ENCODE data around the gene ATP2B1.

Gene ATP2B1

DNA sequence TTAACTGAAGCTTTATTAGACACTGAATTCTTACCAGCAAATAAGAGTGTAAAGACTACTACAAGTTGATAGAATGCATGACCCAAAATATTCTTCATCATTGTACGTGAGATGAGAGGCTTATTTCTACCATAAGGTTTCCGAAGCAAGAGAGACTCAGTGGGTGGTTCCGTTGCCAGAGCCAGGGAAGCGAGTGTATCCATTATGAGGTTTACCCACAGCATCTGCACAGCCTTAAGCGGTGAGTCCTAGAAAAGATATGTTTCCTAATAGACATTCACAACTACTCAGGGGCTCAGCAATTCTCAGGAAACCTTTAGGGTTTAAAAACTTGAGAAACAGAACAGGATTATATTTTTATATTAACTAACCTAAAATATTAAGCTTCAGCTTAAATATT, 105.0 kb downstream of the ATP2B1 start:
- Histone ChIP-seq H2BK5ac (ENCODE audit: low read depth, low read length, poor library complexity) (no peak overlapping the region), H3K9me3 (ENCODE audit: insufficient read depth, low read depth, low read length) (no peaks in the 10 kb centered on the region), H3K18ac (ENCODE audit: low read length) (no peak overlapping the region), H4K8ac (ENCODE audit: low read depth, low read length) (no peak overlapping the region), H3K14ac (ENCODE audit: low read length) (no peak overlapping the region), H4K12ac (ENCODE audit: low read depth, low read length) (no peak overlapping the region), H3K4me3 (ENCODE audit: low read depth, low read length) (no peak overlapping the region), H3K9ac (ENCODE audit: low read length) (no peak overlapping the region), H2AK5ac (ENCODE audit: low read length) (no peak overlapping the region), H3K4ac (ENCODE audit: low read depth, low read length) (no peak overlapping the region), H3K4me2 (ENCODE audit: low read length) (no peak overlapping the region), H3K23ac (ENCODE audit: low read length) (no peak overlapping the region), H2AFZ (ENCODE audit: insufficient read depth, low read length, poor library complexity) (no peak overlapping the region), H3K79me1 (ENCODE audit: low read length) (no peaks in the 10 kb centered on the region), H3K27ac (ENCODE audit: low read depth, low read length) (no peak overlapping the region), H3K36me3 (ENCODE audit: control insufficient read depth in 1 of 2, insufficient read depth in 2 of 2, low read length in 2 of 2) (peaks cover 8 to 13% of the 10 kb centered on the region in 2 experiments), H4K91ac (ENCODE audit: low read depth, low read length) (no peak overlapping the region), H2BK120ac (ENCODE audit: insufficient read depth, low read length, poor library complexity) (no peak overlapping the region), H3K27me3 (ENCODE audit: insufficient read depth, low read length) (no peaks in the 10 kb centered on the region), H2BK12ac (ENCODE audit: low read length) (no peak overlapping the region), H3K4me1 (ENCODE audit: control insufficient read depth in 1 of 2, insufficient read depth in 2 of 2, low read length in 2 of 2) (no peaks in the 10 kb centered on the region), H3K79me2 (ENCODE audit: control insufficient read depth, insufficient read depth, low read length, poor library complexity) (no peaks in the 10 kb centered on the region)
- DNase-seq = no peak
- WGBS (ENCODE audit: extremely low coverage, insufficient coverage, insufficient read length) = no CpG with 5 or more reads among the region's 5 CpGs

DNA sequence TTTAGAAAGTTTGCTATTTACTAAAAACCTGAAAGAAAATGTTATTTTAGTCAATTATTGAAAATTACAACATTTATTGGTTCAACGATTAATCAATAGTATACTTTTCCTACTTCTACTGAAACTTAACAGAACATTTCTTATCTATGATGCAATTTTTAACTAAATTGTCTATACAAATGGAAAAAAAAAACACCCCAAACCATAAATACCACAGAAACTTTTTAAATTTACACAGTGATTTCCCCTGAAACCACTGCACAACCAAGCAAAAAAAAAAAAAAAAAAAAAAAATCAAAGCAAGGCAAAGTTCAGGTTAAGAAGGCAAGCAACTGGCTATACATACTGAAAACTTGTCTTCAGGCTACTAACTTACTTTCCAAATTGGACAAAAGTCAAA, 110.9 kb downstream of the ATP2B1 start:
- H4K91ac ChIP-seq (ENCODE audit: low read depth, low read length) = no peak overlapping the region
- no peak overlapping the region for H3K9ac ChIP-seq (ENCODE audit: low read length)
- H3K4me3 ChIP-seq (ENCODE audit: low read depth, low read length) = no peak overlapping the region
- H3K27me3 ChIP-seq (ENCODE audit: insufficient read depth, low read length) = no peaks in the 10 kb centered on the region
- no peaks in the 10 kb centered on the region for H3K9me3 ChIP-seq (ENCODE audit: insufficient read depth, low read depth, low read length)
- H3K36me3 ChIP-seq (ENCODE audit: control insufficient read depth in 1 of 2, insufficient read depth in 2 of 2, low read length in 2 of 2) = peaks cover 0 to 6% of the 10 kb centered on the region in 2 experiments
- no peak overlapping the region for H2BK5ac ChIP-seq (ENCODE audit: low read depth, low read length, poor library complexity)
- no peaks in the 10 kb centered on the region for H3K4me1 ChIP-seq (ENCODE audit: control insufficient read depth in 1 of 2, insufficient read depth in 2 of 2, low read length in 2 of 2)
- H3K4me2 ChIP-seq (ENCODE audit: low read length) = no peak overlapping the region
- no peak for DNase-seq
- H3K4ac ChIP-seq (ENCODE audit: low read depth, low read length) = no peak overlapping the region
- H4K12ac ChIP-seq (ENCODE audit: low read depth, low read length) = no peak overlapping the region
- no peak overlapping the region for H2AK5ac ChIP-seq (ENCODE audit: low read length)
- H3K79me1 ChIP-seq (ENCODE audit: low read length) = no peaks in the 10 kb centered on the region
- no peaks in the 10 kb centered on the region for H3K79me2 ChIP-seq (ENCODE audit: control insufficient read depth, insufficient read depth, low read length, poor library complexity)
- no peak overlapping the region for H3K14ac ChIP-seq (ENCODE audit: low read length)
- H4K8ac ChIP-seq (ENCODE audit: low read depth, low read length) = no peak overlapping the region
- no peak overlapping the region for H2BK12ac ChIP-seq (ENCODE audit: low read length)
- no CpG with 5 or more reads among the region's 1 CpG for WGBS (ENCODE audit: extremely low coverage, insufficient coverage, insufficient read length)
- no peak overlapping the region for H2BK120ac ChIP-seq (ENCODE audit: insufficient read depth, low read length, poor library complexity)
- H3K27ac ChIP-seq (ENCODE audit: low read depth, low read length) = no peak overlapping the region
- H2AFZ ChIP-seq (ENCODE audit: insufficient read depth, low read length, poor library complexity) = no peak overlapping the region
- no peak overlapping the region for H3K23ac ChIP-seq (ENCODE audit: low read length)
- no peak overlapping the region for H3K18ac ChIP-seq (ENCODE audit: low read length)

DNA sequence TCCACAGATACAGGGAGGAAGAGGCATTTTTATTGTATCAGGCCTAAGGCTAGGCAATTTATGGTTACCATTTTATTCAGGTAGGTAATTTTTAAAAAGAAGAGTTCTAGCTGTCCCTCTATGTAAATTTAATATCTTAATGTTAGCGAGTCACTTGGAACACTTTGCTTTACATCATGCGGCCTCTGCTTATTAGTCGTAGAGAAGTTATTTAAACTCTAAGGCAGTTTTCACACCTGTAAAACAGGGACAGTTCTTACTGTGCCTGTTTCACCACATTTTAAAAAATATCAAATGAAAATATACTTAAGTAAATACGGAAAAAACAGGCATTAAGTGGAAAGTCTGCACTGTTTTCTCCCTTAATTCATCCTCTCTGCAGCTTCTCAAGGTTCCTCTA, 111.4 kb downstream of the ATP2B1 start:
- Histone ChIP-seq H2BK120ac (ENCODE audit: insufficient read depth, low read length, poor library complexity) (no peak overlapping the region), H3K79me2 (ENCODE audit: control insufficient read depth, insufficient read depth, low read length, poor library complexity) (no peaks in the 10 kb centered on the region), H3K27ac (ENCODE audit: low read depth, low read length) (no peak overlapping the region), H3K9me3 (ENCODE audit: insufficient read depth, low read depth, low read length) (no peaks in the 10 kb centered on the region), H4K91ac (ENCODE audit: low read depth, low read length) (no peak overlapping the region), H3K4me1 (ENCODE audit: control insufficient read depth in 1 of 2, insufficient read depth in 2 of 2, low read length in 2 of 2) (no peaks in the 10 kb centered on the region), H3K23ac (ENCODE audit: low read length) (no peak overlapping the region), H3K9ac (ENCODE audit: low read length) (no peak overlapping the region), H3K18ac (ENCODE audit: low read length) (no peak overlapping the region), H3K27me3 (ENCODE audit: insufficient read depth, low read length) (no peaks in the 10 kb centered on the region), H3K4me3 (ENCODE audit: low read depth, low read length) (no peak overlapping the region), H3K14ac (ENCODE audit: low read length) (no peak overlapping the region), H3K4me2 (ENCODE audit: low read length) (no peak overlapping the region), H2BK5ac (ENCODE audit: low read depth, low read length, poor library complexity) (no peak overlapping the region), H2AK5ac (ENCODE audit: low read length) (no peak overlapping the region), H2AFZ (ENCODE audit: insufficient read depth, low read length, poor library complexity) (no peak overlapping the region), H3K4ac (ENCODE audit: low read depth, low read length) (no peak overlapping the region), H3K79me1 (ENCODE audit: low read length) (no peaks in the 10 kb centered on the region), H4K12ac (ENCODE audit: low read depth, low read length) (no peak overlapping the region), H2BK12ac (ENCODE audit: low read length) (no peak overlapping the region), H4K8ac (ENCODE audit: low read depth, low read length) (no peak overlapping the region), H3K36me3 (ENCODE audit: control insufficient read depth in 1 of 2, insufficient read depth in 2 of 2, low read length in 2 of 2) (peaks cover 0 to 6% of the 10 kb centered on the region in 2 experiments)
- no peak for DNase-seq
- no CpG with 5 or more reads among the region's 4 CpGs for WGBS (ENCODE audit: extremely low coverage, insufficient coverage, insufficient read length)

DNA sequence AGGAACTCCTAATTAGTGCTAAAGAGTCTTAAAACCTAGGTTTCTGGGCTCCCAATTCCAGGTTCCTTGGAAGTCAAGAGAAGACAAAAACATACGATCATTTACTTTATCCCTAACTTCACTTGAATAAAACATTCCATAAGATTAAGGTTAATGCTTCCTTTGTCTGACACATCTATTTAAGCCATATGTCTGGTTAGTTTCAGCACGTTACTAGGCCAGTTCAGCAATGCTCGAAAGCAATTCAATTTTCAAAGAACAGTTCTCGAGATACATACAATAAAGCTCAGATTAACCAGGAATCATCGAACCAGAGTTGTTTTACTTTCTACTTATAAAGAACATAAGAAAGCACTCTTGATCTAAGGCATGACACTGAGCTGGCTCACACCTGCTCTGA, 114.8 kb downstream of the ATP2B1 start:
- H4K91ac ChIP-seq (ENCODE audit: low read depth, low read length) = no peak overlapping the region

More for the DNA sequence above, 114.8 kb downstream of the ATP2B1 start:
- no peaks in the 10 kb centered on the region for H3K27me3 ChIP-seq (ENCODE audit: insufficient read depth, low read length)
- H3K79me1 ChIP-seq (ENCODE audit: low read length) = no peaks in the 10 kb centered on the region
- no peak overlapping the region for H3K4me2 ChIP-seq (ENCODE audit: low read length)
- H2BK12ac ChIP-seq (ENCODE audit: low read length) = no peak overlapping the region
- H3K36me3 ChIP-seq (ENCODE audit: control insufficient read depth in 1 of 2, insufficient read depth in 2 of 2, low read length in 2 of 2) = peaks cover 0 to 10% of the 10 kb centered on the region in 2 experiments
- no peak overlapping the region for H3K4me3 ChIP-seq (ENCODE audit: low read depth, low read length)
- no peaks in the 10 kb centered on the region for H3K79me2 ChIP-seq (ENCODE audit: control insufficient read depth, insufficient read depth, low read length, poor library complexity)
- no peak overlapping the region for H2BK5ac ChIP-seq (ENCODE audit: low read depth, low read length, poor library complexity)
- no peaks in the 10 kb centered on the region for H3K9me3 ChIP-seq (ENCODE audit: insufficient read depth, low read depth, low read length)
- H3K4me1 ChIP-seq (ENCODE audit: control insufficient read depth in 1 of 2, insufficient read depth in 2 of 2, low read length in 2 of 2) = no peaks in the 10 kb centered on the region
- no peak overlapping the region for H3K4ac ChIP-seq (ENCODE audit: low read depth, low read length)
- no peak overlapping the region for H3K27ac ChIP-seq (ENCODE audit: low read depth, low read length)
- H4K8ac ChIP-seq (ENCODE audit: low read depth, low read length) = no peak overlapping the region
- no peak overlapping the region for H2AFZ ChIP-seq (ENCODE audit: insufficient read depth, low read length, poor library complexity)
- H3K14ac ChIP-seq (ENCODE audit: low read length) = no peak overlapping the region
- no peak overlapping the region for H3K18ac ChIP-seq (ENCODE audit: low read length)
- no peak overlapping the region for H2BK120ac ChIP-seq (ENCODE audit: insufficient read depth, low read length, poor library complexity)
- WGBS (ENCODE audit: extremely low coverage, insufficient coverage, insufficient read length) = no CpG with 5 or more reads among the region's 5 CpGs
- no peak overlapping the region for H4K12ac ChIP-seq (ENCODE audit: low read depth, low read length)
- no peak overlapping the region for H3K23ac ChIP-seq (ENCODE audit: low read length)
- H3K9ac ChIP-seq (ENCODE audit: low read length) = no peak overlapping the region
- no peak overlapping the region for H2AK5ac ChIP-seq (ENCODE audit: low read length)
- no peak for DNase-seq

All from trophoblast cell (in vitro differentiated cells and primary cell).